HEK293T (cell line): ENCODE results near the gene CLK3.

Experiments used
- ARNT ChIP-seq: fragments of 450-650 bp; IDR thresholded peaks from 2 replicates; pipeline ENCODE4 v1.6.1; 2017; ENCODE audit warnings: mild to moderate bottlenecking
- FOXA1 ChIP-seq: fragments of 450-650 bp; IDR thresholded peaks from 2 replicates; pipeline ENCODE4 v1.6.1; 2016; ENCODE audit warnings: mild to moderate bottlenecking
- FOXK2 ChIP-seq: fragments of 450-650 bp; IDR thresholded peaks from 2 replicates; pipeline ENCODE4 v1.6.1; 2016; ENCODE audit warnings: mild to moderate bottlenecking
- HDGF ChIP-seq: fragments of 450-650 bp; IDR thresholded peaks from 2 replicates; pipeline ENCODE4 v1.6.1; 2017; ENCODE audit warnings: antibody characterized with exemption, borderline replicate concordance
- L3MBTL2 ChIP-seq: fragments of 450-650 bp; conservative IDR thresholded peaks from 2 replicates; pipeline ENCODE4 v1.6.1; 2016; ENCODE audit warnings: mild to moderate bottlenecking
- LEF1 ChIP-seq: fragments of 450-650 bp; IDR thresholded peaks from 2 replicates; pipeline ENCODE4 v1.6.1; 2017; ENCODE audit warnings: mild to moderate bottlenecking, borderline replicate concordance
- NFRKB ChIP-seq: fragments of 450-650 bp; IDR thresholded peaks from 2 replicates; pipeline ENCODE4 v1.6.1; 2016; ENCODE audit warnings: mild to moderate bottlenecking, moderate library complexity
- SP1 ChIP-seq: fragments of 450-650 bp; IDR thresholded peaks from 2 replicates; pipeline ENCODE4 v1.6.1; 2017
- SUZ12 ChIP-seq: fragments of 450-650 bp; IDR thresholded peaks from 2 replicates; pipeline ENCODE4 v1.6.1; 2016; ENCODE audit warnings: mild to moderate bottlenecking
- TARDBP ChIP-seq: fragments of 450-650 bp; IDR thresholded peaks from 2 replicates; pipeline ENCODE4 v1.6.1; 2016
- ZNF384 ChIP-seq: fragments of 450-650 bp; IDR thresholded peaks from 2 replicates; pipeline ENCODE4 v1.6.1; 2016
- TF ChIP-seq, protein P1 (sequence below): fragments of 450-650 bp; IDR thresholded peaks from 2 replicates; pipeline ENCODE4 v1.6.1; 2016

GRCh38 chr15:74568594-74568993 is 47.0 kb upstream of the CLK3 start:
- TF ChIP-seq TARDBP (no peak), FOXK2 (no peak), HDGF (no peak), ARNT (no peak), NFRKB (no peak), SP1 (no peak), L3MBTL2 (no peak), FOXA1 (no peak), SUZ12 (no peak), LEF1 (no peak), ZNF384 (no peak)
- TF ChIP-seq, protein P1, sequence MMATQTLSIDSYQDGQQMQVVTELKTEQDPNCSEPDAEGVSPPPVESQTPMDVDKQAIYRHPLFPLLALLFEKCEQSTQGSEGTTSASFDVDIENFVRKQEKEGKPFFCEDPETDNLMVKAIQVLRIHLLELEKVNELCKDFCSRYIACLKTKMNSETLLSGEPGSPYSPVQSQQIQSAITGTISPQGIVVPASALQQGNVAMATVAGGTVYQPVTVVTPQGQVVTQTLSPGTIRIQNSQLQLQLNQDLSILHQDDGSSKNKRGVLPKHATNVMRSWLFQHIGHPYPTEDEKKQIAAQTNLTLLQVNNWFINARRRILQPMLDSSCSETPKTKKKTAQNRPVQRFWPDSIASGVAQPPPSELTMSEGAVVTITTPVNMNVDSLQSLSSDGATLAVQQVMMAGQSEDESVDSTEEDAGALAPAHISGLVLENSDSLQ = no peak
